Left colon (tissue), 2 donors: Measurements from ENCODE around the gene RRP12. TPM values are rescaled to one million over a fixed set of nuclear protein-coding genes. Genes with fewer than 3 reads are reported as not detected.
A peak's percentile ranks its signal among the peaks of the same experiment; 100 is the strongest.

ENCODE experiments used
- ATAC-seq: fragments of 200-7000 bp; cut with Tn5 transposase; one replicate; pipeline ENCODE4 v1.9.1; 2020; ENCODE audit warnings: mild to moderate bottlenecking, moderate library complexity
- DNase-seq, 2 donors: peaks; one replicate each; pipeline ENCODE4 v3.0.0-alpha.2; 2020
- intact Hi-C, 2 donors: fragments of 100-400 bp; cut with DNase I in 1 of 2; cut with micrococcal nuclease in 1 of 2; formaldehyde crosslinking; loops; one replicate each; pipeline versions ENCODE4 v1.11.2 to v1.14.0; 2022; cut with DNase I, micrococcal nuclease
- total RNA-seq, 2 donors: library from RNA; stranded (reverse); fragmentation: NEBNext Ultra II Directional; extraction: Animal tissue kit (Norgen Biotek cat#: 25700); gene quantifications; one replicate each; pipeline ENCODE4 v1.2.1, GENCODE V29; 2021
- donor health status: DM: no; HTN: no; CAD: no.
- donor health status: DM: yes; HTN: yes; CAD: no.

Gene RRP12
- total RNA-seq, 2 donors from 2014 or later, result 13.9 to 15.1 TPM

DNA sequence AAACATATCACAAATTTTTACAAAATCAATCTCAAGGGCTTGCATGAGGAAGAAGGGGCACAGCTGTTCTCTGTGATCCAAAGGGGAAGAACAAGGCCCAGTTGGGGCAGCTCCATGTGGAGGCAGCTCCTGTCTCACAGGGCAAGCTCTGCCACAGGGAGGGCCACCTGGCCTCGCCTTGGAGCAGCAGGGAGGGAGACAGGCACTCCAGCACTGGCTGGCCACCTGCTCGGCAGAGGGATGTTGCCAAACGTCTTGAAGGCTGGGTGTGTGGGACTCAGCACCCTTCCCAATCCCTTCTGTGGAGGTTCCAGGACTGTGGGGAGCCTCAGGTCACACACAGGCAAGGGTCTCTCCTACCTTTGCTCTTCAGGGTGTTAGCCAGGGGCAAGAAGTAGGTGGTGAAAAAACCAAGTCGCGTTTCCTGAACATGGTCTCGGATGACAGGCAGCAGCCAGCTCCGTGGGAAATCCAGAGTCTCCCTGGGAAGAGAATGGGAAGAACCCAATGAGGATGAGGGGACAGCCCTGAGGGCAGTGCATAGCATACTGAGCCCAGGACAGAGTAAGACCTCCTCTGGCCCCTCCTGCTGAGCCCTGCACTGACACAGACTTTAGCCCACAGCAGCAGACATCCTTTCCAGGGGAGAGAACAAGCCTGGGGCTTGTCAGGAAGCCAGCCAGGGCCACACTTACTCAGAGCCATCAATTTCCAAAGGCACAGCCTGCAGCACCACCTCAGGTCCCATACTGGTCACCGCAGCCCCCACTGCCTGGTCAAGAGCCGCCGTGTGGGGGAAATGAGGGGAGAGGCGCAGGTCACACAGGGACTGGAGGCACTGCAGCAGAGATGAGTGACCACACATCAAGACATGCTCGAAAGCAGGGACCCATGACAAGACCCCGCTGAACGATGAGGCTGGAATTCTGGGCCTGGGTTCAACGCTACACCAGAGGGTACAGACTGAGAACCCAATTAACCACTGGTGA, 21.9 kb downstream of the RRP12 start:
- intact Hi-C loops, result no loop called here
- DNase-seq (no peak), ATAC-seq (no peak)

DNA sequence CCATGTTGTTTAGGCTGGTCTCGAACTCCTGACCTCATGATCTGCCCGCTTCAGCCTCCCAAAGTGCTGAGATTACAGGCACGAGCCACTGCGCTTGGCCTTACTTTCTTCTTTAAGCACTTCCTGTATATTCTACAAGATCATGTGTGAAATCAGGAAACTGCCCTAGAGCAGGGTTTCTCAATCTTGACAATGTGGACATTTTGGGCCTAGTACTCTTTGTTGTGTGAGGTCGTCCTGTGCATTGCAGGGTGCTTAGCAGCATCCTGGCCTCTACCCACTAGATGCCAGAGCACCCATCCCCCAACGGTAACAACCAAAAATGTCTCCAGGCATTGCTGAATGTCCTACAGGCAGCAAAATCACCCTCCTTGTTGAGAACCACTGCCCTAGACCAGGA, 24.7 kb downstream of the RRP12 start:
- intact Hi-C loops, result no loop called here
- no peak for DNase-seq
- ATAC-seq, result no peak

DNA sequence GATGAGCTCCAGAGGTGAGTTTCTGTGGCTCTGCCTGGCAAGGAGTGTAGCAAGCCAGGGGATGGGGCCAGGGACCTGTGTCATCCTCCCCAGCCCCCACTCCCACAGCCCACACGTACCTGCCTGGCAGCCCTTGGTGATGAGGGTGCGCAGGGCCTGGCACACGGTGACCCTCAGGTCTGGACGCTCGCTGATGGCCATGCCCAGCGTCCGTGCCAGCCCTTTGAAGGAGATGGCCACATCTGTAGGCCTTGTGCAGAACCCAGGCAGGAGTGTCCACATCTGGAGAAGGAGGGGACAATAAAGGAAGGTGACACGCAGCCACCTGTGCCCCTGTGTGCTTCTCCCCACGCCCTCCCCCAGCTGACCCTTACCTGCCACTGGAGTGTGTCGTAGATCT, 27.7 kb downstream of the RRP12 start:
- ATAC-seq, result no peak
- DNase-seq, result no peak
- intact Hi-C loops, result no loop called here

DNA sequence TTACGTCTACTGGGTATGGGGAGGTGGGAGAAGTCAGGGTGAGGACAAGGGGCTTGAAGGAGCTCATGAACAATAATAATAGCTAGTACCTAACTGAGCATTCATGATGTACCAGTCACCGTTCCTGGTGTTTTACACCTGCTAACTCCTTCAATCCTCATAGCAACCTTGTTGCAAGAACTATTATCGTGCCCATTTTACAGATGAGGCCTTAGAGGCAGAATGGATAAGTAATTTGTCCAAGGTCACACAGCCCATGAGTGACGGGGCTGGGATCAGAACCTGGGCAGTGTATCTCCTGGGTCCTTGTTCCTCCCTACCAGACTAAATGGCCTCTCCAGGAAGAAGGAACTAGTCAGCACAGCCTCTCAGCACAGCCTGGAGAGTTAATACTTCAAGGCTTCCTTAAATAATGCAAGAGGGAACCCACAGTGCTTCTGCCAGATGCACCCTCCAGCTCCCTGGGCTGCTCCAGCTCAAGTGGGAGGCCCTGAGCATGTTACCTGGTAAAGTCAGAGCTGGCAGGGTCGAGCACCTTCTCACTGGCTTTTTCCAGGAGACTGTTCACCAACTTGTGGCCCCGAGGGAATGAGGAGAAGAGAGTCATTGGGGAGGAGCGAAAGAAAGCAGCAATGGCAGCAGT, 28.8 kb downstream of the RRP12 start:
- ATAC-seq (no peak), DNase-seq (no peak)
- intact Hi-C loops, result no loop called here

DNA sequence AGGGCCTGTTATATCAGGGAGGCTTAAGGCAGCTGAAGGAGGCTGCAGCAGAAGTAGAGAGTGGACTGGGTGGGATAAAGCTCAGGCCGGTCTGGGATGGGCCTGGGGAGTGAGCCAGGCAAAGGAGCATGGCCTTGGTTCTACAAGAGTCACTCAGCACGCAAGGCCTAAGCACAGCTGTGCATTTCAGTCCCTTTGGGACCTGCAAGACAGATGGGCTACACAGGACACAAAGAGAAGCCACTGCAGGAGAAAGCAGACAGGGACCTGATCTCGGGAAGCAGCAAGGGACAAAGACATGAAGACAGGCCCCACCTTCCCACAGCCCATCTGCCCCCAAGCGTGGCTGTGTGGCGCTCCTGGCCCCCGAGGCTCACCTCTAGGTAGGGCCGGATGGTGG, 29.4 kb downstream of the RRP12 start:
- intact Hi-C loops, result no loop called here
- ATAC-seq, result no peak
- no peak for DNase-seq

DNA sequence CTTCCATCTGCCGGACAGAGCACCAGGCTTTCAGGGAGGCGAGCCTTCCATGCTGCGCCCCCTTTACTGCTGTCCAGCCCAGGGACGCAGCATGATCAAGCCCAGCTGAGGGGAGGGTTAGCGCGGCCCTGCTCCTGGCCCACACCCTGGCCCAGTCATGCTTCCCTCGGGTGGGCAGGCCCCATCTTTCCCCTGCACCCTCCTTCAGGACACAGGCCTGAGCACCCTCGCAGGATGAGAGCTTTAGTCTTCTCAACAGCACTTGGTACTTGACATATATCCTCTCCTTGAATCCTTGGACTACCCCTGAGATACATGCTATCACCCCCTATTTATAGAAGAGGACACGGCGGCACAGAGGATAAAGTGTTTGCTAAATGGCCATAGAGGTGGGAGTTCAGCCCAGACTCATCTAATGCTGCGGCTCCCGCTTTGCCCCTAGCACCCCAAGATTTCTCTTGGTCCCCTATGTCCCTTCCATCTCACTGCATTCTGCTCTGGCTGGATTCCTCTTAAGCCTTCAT, 34.0 kb downstream of the RRP12 start:
- intact Hi-C loops, result no loop called here
- ATAC-seq, result no peak
- DNase-seq, result no peak

DNA sequence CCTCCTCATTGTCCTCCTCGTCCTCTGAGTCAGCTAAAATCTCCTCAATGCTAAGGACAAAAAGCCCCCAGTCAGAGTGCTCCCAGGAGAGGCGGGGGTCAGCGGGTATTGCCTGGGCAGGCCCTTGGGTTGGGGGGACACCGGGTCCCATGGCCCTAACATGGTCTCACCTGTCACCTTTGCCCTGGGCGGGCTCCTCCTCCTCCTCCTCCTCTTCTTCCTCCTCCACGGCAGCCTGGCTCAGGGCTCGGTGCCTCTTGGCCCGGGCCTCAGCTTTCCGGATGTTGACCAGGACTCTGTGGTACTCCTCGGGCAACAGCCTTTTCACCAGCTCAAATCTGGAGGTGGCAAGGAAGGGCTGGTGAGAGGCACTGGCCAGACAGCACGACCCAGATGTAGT, 34.6 kb downstream of the RRP12 start:
- ATAC-seq, result no peak
- no peak for DNase-seq
- intact Hi-C loops, result no loop called here

DNA sequence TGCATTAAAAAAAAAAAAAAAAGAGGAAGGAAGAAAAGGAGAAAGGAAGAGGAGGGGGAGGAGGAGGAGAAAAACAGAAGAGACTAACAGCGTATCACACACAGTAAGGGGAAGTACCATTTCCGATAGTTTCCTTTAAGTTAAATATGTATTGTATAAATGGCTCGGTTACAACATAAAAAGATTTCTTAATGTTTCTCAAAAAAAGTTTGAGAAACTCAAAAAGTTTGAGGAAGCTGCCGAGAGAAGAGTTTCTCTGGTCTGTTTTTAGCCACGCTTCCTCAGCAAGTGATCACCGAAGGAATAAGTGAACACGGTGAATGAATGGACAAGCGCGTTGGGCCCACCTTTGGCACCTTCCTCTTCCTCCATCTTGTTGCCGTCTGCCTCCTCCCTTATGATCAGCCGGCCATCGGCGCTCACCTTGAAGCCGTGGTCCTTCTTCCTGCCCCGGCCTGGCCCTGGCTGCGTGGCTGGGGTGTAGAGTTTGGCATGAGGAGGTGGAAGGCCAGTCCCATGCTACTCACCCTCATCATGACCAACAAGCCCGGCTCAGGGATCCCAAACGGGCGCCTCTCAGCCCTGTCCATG, 35.3 kb downstream of the RRP12 start:
- ATAC-seq, result no peak
- DNase-seq, result no peak
- intact Hi-C loops, result no loop called here

DNA sequence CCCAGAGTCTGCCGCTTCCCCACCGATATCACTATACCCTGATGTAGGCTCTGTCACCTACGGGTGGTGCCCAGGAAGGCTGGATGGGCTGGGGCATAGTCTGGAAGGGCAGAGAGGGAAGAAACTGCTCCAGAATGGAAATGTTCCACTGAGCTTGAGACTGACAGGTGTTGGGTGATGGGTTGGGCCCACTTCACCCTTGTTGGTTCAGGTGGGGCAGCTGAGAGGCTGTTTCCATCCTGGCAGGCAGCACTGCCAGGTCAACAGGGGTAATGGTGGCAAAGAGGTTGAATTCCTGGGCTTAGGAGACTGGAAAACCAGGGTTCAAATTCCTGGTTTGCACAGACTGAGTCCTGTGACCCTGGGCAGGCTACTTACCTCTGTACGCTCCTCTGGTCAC, 38.1 kb downstream of the RRP12 start:
- ATAC-seq, result no peak
- no peak for DNase-seq
- intact Hi-C loops, result no loop called here

DNA sequence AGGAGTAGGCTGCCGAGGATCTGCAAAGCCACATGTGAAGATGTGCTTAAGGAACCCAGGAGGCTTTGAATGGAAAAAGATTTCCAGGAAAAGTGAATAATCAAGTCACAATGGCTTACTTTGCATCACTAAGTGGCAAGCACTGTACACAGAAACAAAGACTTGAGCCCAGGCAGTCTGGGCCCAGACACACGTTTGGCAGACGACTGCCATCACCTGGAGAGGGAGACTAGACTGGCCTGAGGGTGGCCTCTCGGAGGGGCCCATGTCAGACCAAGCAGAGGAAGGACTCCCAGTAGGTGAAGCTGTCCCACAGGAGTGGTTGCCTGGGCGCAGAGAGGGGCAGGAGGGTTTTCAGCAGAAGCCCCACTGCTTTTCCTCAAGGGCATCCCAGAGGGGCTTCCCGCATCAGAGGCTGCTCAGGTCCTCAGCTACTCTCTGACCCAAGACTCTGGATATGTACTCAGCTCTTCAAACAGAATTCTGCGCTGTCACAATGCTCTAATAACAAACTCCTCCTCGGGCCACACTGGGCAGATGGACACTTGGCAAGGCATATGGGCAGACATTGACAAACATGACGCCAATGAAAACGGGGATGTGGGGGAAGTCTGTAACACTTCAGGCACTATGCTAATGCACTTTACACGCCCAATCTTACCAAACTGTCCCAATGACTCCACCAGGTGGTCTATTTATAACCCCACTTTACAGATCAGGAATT, 38.7 kb downstream of the RRP12 start:
- ATAC-seq (no peak), DNase-seq (no peak)
- intact Hi-C loops, result no loop called here

DNA sequence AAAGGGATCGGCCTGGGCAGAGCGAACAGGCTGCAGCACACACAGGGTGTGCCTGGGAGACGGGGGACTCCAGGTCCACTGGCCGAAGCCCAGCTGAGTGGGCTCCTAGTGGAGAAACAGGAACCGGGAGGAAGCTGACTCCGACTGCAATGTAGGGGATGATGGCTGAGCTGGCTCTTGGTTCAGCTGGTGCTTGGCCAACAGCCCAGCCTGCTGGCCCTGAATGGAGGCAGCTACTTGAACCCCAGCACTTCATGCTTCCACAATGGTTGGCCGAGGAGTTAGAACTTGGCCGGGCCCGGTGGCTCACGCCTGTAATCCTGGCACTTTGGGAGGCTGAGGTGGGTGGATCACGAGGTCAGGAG, 39.6 kb downstream of the RRP12 start:
- intact Hi-C loops, result no loop called here
- no peak for DNase-seq
- ATAC-seq, result no peak

DNA sequence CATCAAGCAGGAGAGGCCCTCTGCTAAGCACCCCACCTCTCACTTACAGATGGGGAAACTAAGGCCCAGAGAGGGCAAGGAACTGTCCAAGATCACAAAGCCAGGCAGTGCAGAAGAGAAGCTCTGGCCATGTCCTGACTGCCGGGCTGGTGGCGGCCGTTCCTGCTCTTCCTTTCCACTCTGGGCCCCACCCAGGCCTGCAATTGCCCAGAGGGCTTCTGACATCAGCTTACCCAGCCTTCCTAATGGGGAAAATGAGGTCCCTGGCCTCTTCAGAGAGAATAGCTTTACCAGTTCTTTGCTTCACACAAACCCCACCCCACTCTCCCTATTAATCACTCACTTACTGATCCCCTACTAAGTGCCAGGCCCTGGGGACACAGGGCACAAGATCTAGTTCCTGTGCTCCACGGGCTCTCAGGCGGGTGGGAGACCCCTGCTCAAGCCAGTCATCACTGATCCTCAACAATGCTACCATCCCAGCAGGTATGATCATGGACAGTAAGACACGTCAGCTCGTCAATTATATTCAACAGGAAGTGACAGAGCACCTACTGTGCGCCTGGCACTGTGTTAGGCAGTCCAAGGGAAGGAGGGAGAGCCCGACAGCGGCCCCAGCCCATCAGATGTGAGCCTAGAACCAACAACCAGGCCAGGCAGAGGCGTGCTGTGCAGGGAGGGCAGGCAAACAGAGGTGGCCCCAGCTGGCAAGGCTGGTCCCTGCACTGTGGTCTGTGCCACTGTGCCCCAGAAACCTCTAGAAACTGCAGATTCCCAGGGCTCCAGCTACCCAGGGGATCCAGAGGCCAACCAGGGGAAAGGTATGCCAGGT, 40.2 kb downstream of the RRP12 start:
- ATAC-seq (no peak), DNase-seq (no peak)
- intact Hi-C loops, result no loop called here

DNA sequence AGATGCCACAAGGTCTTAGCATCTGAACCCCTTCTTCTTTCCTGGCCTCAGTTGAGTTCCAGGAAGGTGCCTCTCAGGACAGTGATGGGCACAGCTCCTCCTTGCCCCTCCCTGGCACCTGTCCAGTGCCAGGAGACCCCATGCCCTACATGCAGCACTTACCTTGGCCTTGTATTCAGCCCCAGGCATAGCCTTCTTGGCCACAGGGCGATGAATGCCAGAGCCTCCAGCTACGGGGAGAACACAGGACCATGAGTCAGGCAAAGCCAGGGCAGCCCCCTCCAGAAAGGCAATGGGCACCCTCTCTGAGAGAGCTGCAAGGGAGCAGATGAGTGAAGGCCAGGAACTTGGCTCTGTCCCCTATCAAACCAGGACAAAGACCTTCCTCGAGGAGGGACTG, 42.4 kb downstream of the RRP12 start:
- ATAC-seq (no peak), DNase-seq (no peak)
- intact Hi-C loops, result loop anchor here in 1 of 2 donors (10.0 kb wide), 1 partner anchor 84 kb away; no protein-coding TSS in a partner anchor

DNA sequence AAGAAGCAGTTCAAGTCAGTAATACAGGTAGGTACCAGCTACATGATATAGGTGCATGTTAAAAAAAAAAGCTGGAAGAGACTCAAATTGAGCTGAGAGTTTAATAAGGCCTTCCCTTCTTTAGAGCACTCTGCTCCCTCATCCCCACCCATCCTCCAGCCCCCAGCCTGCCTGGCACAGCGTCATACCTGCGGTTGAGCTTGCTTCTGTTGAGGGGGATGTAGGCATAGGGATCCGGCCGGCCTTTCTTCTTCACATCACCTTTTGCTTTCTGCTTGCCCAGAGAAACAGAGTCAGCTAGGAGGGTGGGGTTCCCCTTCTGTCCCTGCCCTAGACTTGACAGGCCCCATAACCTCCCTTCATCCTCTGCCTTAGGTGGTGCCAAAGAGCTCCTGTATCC, 42.8 kb downstream of the RRP12 start:
- DNase-seq (no peak), ATAC-seq (no peak)
- intact Hi-C loops, result loop anchor here in 1 of 2 donors (10.0 kb wide), 1 partner anchor 84 kb away; no protein-coding TSS in a partner anchor

DNA sequence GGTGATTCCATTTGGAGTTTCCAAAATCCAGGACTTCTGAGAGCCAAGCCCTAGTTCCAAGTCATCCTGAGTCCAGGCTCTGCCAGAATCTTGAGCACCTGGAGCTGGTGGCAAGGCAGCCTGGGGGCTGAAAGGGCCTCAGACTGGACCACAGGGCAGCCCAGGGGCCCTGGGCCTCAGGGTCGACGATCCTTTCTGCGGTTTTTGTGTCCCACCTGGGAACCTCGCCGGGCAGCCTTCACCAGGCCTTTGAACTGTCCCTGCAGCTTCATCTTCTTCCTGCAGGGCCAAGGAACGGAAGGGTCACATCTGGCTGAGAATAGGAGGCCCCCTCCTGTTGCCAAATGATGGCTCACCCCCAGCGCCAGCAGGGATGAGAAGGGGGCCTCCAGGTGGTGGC, 44.2 kb downstream of the RRP12 start:
- ATAC-seq, result no peak
- DNase-seq, result no peak
- intact Hi-C loops, result loop anchor here in 1 of 2 donors (10.0 kb wide), 1 partner anchor 82 kb away; no protein-coding TSS in a partner anchor

DNA sequence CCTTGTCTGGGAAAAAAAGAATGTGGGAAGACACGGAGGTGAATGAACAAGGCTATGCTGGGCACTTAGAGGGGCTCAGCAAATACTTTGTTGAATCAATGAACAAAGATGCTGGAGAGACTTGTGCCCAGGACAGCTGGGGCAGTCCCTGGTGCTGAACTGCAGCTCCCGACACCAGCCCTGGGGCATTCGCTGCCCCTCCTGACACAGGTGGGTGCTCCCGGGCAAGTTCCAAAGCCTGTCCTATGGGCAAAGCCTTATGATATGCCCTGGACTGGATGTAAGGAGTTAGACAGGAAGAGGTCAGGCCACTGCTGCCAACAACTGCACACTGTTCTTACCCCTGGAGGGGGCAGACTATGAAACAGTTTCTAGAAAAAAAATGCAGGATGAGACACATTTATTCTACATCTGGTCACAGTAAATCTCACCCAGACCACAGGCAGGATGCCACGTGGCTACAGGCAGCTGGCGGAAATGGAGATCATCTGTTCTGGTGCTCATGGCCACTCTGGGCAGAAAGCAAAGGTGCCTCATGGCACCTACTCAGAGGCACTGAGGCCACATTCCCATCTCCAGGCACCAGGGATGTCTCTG, 44.7 kb downstream of the RRP12 start:
- no peak for DNase-seq
- intact Hi-C loops, result loop anchor here in 1 of 2 donors (10.0 kb wide), 1 partner anchor 82 kb away; no protein-coding TSS in a partner anchor
- no peak for ATAC-seq

DNA sequence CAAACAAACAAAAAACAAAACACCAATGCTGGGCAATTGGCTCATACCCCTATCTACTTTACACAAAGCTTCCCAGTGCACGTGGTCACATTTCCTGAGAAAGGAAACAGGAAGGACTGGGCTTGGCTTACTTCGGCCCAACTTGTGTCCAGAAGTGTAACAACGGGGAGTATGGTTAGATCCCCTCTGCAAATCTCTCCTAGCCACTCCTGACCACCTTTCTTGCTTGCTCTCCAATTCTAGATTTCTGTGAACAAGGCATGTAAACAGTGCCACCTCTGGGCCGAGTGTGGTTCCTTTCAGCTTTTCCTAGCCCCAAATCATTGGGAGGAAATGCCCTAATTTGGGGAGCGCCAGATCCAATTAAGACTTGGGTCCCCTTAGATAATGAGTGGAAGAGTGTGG, 45.6 kb downstream of the RRP12 start:
- intact Hi-C loops, result loop anchor here in 1 of 2 donors (10.0 kb wide), 1 partner anchor 81 kb away; no protein-coding TSS in a partner anchor
- DNase-seq, result peak in 1 of 2 donors; percentile 28
- ATAC-seq, result peak; percentile 63
